Pancreas (tissue), 10 donors: ENCODE results near the gene HOXA2. TPM values are rescaled to one million over a fixed set of nuclear protein-coding genes. Genes with fewer than 3 reads are reported as not detected.
A peak's percentile ranks its signal among the peaks of the same experiment; 100 is the strongest.

Experiments used
- ATAC-seq, 4 donors: fragments of 200-7000 bp; cut with Tn5 transposase; one replicate each; pipeline versions ENCODE4 v1.8.0 to v1.9.1; 2020; ENCODE audit warnings: mild to moderate bottlenecking in 4 of 4, moderate library complexity in 4 of 4
- DNase-seq, 6 donors: peaks; one replicate each; pipeline ENCODE4 v3.0.0-alpha.2; 2020
- FAIRE-seq: peaks from 2 replicates; lab custom pipeline; 2012; peaks lifted over from hg19 to GRCh38; lab: Jason Lieb, UNC
- H3K27ac ChIP-seq, 4 donors: fragments of 200-600 bp; sonication (generic); 1 replicate in 3 of 4; 2 replicates in 1 of 4; pipeline versions ENCODE4 v1.5.0 to v1.8.0; 2020
- H3K27me3 ChIP-seq, 4 donors: fragments of 200-600 bp; one replicate each; pipeline ENCODE4 v1.8.0; 2021
- H3K36me3 ChIP-seq, 3 donors: fragments of 200-600 bp; sonication (generic) in 1 of 3; one replicate each; pipeline versions ENCODE4 v1.5.0 to v1.8.0; 2020 to 2021
- H3K4me1 ChIP-seq, 3 donors: fragments of 200-600 bp; one replicate each; pipeline ENCODE4 v1.8.0; 2021
- H3K4me3 ChIP-seq, 4 donors: fragments of 200-600 bp; sonication (generic) in 2 of 4; one replicate each; pipeline versions ENCODE4 v1.5.0 to v1.8.0; 2020 to 2021
- H3K9me3 ChIP-seq, 4 donors: fragments of 200-600 bp; one replicate each; pipeline ENCODE4 v1.8.0; 2021
- CTCF ChIP-seq, 4 donors: fragments of 200-600 bp; sonication (generic) in 3 of 4; IDR thresholded peaks; one replicate each; pipeline versions ENCODE4 v1.5.0 to v1.8.0; 2021; ENCODE audit warnings: antibody characterized with exemption in 4 of 4
- WGBS, 2 donors: extraction: QIAGEN DNeasy Blood & Tissue Kit; methylation state at CpG; one replicate each; pipeline ENCODE4 v1.1.7; 2013; 5-methylcytosine and 5-hydroxymethylcytosine counted together
- intact Hi-C, 3 donors: fragments of 100-400 bp; cut with DNase I; formaldehyde crosslinking; loops; one replicate each; pipeline versions ENCODE4 v1.11.1 to v1.14.2; 2022
- polyA plus RNA-seq, 2 donors: library from polyadenylated mRNA; stranded (reverse); fragments of 200-250 nt; gene quantifications; one replicate each; pipeline ENCODE4 v1.2.3, GENCODE V29; 2013
- total RNA-seq, 6 donors: library from RNA; stranded (reverse); fragmentation: NEBNext Ultra II Directional in 4 of 6; extraction: Animal tissue kit (Norgen Biotek cat#: 25700) in 4 of 6; gene quantifications; one replicate each; pipeline versions ENCODE4 v1.2.1 to v1.2.4, GENCODE V29; 2021 to 2023
- donor health status: healthy with polysubstance abuse.
- donor health status: DM: no; HTN: no; CAD: no; lungs with moderate emphysema.
- donor health status: DM: no; HTN: no; CAD: no.
- donor health status: control.
- donor health status: control.
- donor health status: Bipolar disorder and iron deficiency.
- donor health status: DM: yes; HTN: yes; CAD: no.
- donor health status: DM: no; HTN: no; CAD: no.
- donor health status: DM: no; HTN: no; CAD: no.
- donor health status: DM: yes; HTN: yes; CAD: no.

HOXA2 gene
- total and polyA plus RNA-seq, 8 donors = 0.09 to 0.53 (median 0.27) TPM; not detected in 1

- Histone ChIP-seq H3K4me3 (no peak overlapping the region), H3K9me3 (no peaks in the 10 kb centered on the region), H3K4me1 (no peaks in the 10 kb centered on the region), H3K27ac (no peak overlapping the region), H3K27me3 (peaks cover 0 to 78% (median 15%) of the 10 kb centered on the region in 4 donors), H3K36me3 (no peaks in the 10 kb centered on the region)
- DNase-seq (no peak), ATAC-seq (no peak), FAIRE-seq (no peak)
- no peak for TF ChIP-seq CTCF (IDR thresholded peaks at IDR 0.05)
- 23 to 28% methylated on average over 2 of the region's 2 CpGs for WGBS, 2 donors
- intact Hi-C loops = no loop called here
Measured at GRCh38 chr7:27132214-27132613, 29.7 kb upstream of the HOXA2 start.

- no peak for DNase-seq
- intact Hi-C loops = no loop called here
- TF ChIP-seq CTCF (IDR thresholded peaks at IDR 0.05) = no peak
- ATAC-seq = no peak
- Histone ChIP-seq H3K9me3 (no peaks in the 10 kb centered on the region), H3K27ac (peak overlapping the region in 1 of 4 donors; percentile 50), H3K27me3 (peaks cover 0 to 75% (median 15%) of the 10 kb centered on the region in 4 donors), H3K4me3 (peak overlapping the region in 1 of 4 donors; percentile 46), H3K4me1 (no peaks in the 10 kb centered on the region), H3K36me3 (no peaks in the 10 kb centered on the region)
- WGBS, 2 donors = 15 to 18% methylated on average over 12 of the region's 12 CpGs
- FAIRE-seq = no peak
Measured at GRCh38 chr7:27131390-27131819, 28.9 kb upstream of the HOXA2 start.

GRCh38 chr7:27130540-27131389 lies 28.3 kb upstream of the HOXA2 start, which contains the start of gene HOXA4:
HOXA4 (minus strand) TSS chr7:27130757; CDS start chr7:27130733, 24 bp downstream.
- Histone ChIP-seq H3K4me1 (no peaks in the 10 kb centered on the region), H3K27ac (peak within 1 kb of the TSS in 2 of 4 donors; percentile 43 to 50), H3K4me3 (peak within 1 kb of the TSS in 3 of 4 donors; percentile 24 to 46 (median 26)), H3K36me3 (no peaks in the 10 kb centered on the region), H3K27me3 (peaks cover 0 to 75% (median 15%) of the 10 kb centered on the region in 4 donors), H3K9me3 (no peaks in the 10 kb centered on the region)
- TF ChIP-seq CTCF (IDR thresholded peaks at IDR 0.05) = no peak
- ATAC-seq = peak in 3 of 4 donors; percentile 86 to 95 (median 91)
- DNase-seq = peak in 5 of 6 donors; percentile 37 to 81 (median 68)
- 5 to 9% methylated on average over 43 to 67 of the region's 67 CpGs for WGBS, 2 donors
- intact Hi-C loops = no loop called here
- FAIRE-seq = no peak

GRCh38 chr7:27129729-27130539 lies 27.5 kb upstream of the HOXA2 start:
- 5 to 10% methylated on average over 39 to 72 of the region's 72 CpGs for WGBS, 2 donors
- no peak for TF ChIP-seq CTCF (IDR thresholded peaks at IDR 0.05)
- no peaks in the 10 kb centered on the region for H3K9me3 ChIP-seq
- ATAC-seq (peak in 2 of 4 donors; percentile 9 to 34), FAIRE-seq (no peak), DNase-seq (no peak)
- H3K4me3 ChIP-seq = peak overlapping the region in 2 of 4 donors; percentile 26 to 46
- intact Hi-C loops = no loop called here
- no peaks in the 10 kb centered on the region for H3K4me1 ChIP-seq
- H3K27me3 ChIP-seq = peaks cover 0 to 70% (median 15%) of the 10 kb centered on the region in 4 donors
- H3K36me3 ChIP-seq = no peaks in the 10 kb centered on the region
- peak overlapping the region in 2 of 4 donors; percentile 43 to 50 for H3K27ac ChIP-seq
